GM20000 (cell line): Measurements from ENCODE around the gene TMEM120B.

Experiments used
- DNase-seq: peaks from one replicate; pipeline ENCODE4 v3.0.0; 2012; ENCODE audit warnings: low spot score
- CTCF ChIP-seq: IDR thresholded peaks from 2 replicates; pipeline ENCODE4 v1.5.1; 2012; ENCODE audit warnings: mild to moderate bottlenecking, control low read depth; ENCODE audit errors: extremely low read depth, missing control alignments

Gene TMEM120B

GRCh38 chr12:121810234-121810817, 97.8 kb downstream of the TMEM120B start:
- no peak for DNase-seq
- no peak for TF ChIP-seq CTCF

- TF ChIP-seq CTCF: no peak
- DNase-seq: no peak
These were observed 98.4 kb downstream of the TMEM120B start for GRCh38 chr12:121810833-121811433.

GRCh38 chr12:121811434-121812319, 99.1 kb downstream of the TMEM120B start:
- TF ChIP-seq CTCF: peak; percentile 91
- peak; percentile 96 for DNase-seq

- TF ChIP-seq CTCF: no peak
- DNase-seq: peak; percentile 80
These were observed 99.8 kb downstream of the TMEM120B start for GRCh38 chr12:121812320-121812871.

GRCh38 chr12:121812921-121813896, 100.7 kb downstream of the TMEM120B start:
- DNase-seq: no peak
- TF ChIP-seq CTCF: no peak

GRCh38 chr12:121813951-121814350, 101.4 kb downstream of the TMEM120B start:
- TF ChIP-seq CTCF: no peak
- no peak for DNase-seq
